ENCODE results near the gene PLXNC1. TPM values are rescaled to one million over a fixed set of nuclear protein-coding genes. Genes with fewer than 3 reads are reported as not detected.

Gene PLXNC1
- total RNA-seq, 1 donor from 2014 or later, result under 0.01 TPM

DNA sequence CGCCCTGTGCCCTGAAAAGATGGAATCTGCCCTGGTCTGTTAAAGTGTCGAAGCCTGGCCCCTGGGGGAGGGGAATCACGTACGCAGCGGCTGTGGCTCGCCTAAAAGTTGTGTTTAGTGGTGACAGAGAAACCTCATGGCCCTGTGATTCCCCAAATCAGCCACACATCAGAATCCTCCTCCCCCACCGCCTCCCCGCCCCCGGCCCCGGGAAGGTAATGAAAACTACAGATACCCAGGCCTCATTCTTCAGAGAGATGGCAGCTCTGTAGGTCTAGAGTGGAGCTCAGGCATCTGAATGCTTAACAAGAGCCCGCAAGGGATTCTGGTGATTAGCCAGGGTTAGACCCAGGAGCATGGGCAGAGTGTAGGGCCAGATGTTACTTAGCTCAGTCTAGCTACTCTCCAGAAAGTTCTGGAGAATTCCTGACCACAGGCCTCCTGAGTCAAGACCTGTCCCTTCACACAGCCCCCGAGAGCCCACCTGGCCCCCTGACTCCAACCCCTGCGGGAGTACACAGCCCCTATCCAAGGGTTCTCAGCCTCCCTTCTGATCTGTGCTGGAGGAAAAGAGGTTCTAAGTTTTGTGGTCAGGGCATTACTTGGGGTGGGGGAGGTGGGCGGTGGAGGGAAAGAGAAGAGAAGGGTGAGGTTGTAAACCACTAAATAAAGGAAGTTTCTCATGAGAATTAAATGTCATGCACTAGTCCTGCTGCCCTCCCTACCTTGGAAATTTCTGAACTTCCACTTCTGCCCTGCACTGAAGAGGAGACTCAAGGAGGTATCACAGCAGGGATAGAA lies 114.8 kb downstream of the PLXNC1 start:
- DNase-seq (ENCODE audit: low read depth), result no peak
- FAIRE-seq, result no peak
- H3K36me3 ChIP-seq (ENCODE audit: control insufficient read depth, insufficient read depth, low read length), result no peaks in the 10 kb centered on the region
- H3K4me3 ChIP-seq (ENCODE audit: low read depth, low read length), result peak overlapping the region; percentile 65
- TF ChIP-seq, protein P1, sequence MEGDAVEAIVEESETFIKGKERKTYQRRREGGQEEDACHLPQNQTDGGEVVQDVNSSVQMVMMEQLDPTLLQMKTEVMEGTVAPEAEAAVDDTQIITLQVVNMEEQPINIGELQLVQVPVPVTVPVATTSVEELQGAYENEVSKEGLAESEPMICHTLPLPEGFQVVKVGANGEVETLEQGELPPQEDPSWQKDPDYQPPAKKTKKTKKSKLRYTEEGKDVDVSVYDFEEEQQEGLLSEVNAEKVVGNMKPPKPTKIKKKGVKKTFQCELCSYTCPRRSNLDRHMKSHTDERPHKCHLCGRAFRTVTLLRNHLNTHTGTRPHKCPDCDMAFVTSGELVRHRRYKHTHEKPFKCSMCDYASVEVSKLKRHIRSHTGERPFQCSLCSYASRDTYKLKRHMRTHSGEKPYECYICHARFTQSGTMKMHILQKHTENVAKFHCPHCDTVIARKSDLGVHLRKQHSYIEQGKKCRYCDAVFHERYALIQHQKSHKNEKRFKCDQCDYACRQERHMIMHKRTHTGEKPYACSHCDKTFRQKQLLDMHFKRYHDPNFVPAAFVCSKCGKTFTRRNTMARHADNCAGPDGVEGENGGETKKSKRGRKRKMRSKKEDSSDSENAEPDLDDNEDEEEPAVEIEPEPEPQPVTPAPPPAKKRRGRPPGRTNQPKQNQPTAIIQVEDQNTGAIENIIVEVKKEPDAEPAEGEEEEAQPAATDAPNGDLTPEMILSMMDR (IDR thresholded peaks at IDR 0.05; ENCODE audit: insufficient read depth, low read length, severe bottlenecking), result no peak
- no peaks in the 10 kb centered on the region for H3K27me3 ChIP-seq (ENCODE audit: control insufficient read depth, insufficient read depth, low read length)

DNA sequence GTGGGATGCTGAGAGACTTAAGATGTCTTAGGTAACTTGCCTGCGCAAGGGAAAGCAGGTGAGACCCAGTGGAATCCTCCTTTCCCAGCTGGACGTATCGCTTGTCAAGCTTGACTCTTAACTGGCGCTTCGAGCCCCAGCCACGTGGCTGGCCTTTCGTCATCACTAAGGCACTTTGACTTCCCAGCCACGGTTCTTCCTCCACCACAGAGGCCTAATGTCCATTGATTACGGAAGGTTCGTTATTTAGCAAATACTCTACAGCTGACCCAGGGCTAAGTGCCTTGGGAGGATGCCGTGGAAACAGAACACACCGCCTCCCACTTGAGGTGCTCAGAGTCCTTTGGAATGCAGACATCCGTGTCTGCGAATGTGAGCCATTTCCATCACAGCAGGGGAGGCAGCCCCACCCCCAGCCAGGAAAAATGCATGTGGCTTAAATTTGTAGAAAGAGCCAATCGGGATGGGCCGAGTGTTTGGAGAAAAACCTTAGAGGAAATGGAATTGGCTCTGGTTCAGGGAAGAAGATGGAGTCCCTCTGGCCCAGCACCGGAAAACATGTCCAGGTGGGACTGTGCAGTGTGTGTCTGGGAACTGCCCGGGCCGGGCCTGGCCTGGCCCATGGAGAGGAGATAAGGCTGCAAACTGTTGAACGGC lies 115.7 kb downstream of the PLXNC1 start:
- H3K27me3 ChIP-seq (ENCODE audit: control insufficient read depth, insufficient read depth, low read length), result no peaks in the 10 kb centered on the region
- DNase-seq (ENCODE audit: low read depth) (no peak), FAIRE-seq (no peak)
- TF ChIP-seq, protein P1 (IDR thresholded peaks at IDR 0.05; ENCODE audit: insufficient read depth, low read length, severe bottlenecking), result no peak
- H3K36me3 ChIP-seq (ENCODE audit: control insufficient read depth, insufficient read depth, low read length), result no peaks in the 10 kb centered on the region
- H3K4me3 ChIP-seq (ENCODE audit: low read depth, low read length), result no peak overlapping the region

DNA sequence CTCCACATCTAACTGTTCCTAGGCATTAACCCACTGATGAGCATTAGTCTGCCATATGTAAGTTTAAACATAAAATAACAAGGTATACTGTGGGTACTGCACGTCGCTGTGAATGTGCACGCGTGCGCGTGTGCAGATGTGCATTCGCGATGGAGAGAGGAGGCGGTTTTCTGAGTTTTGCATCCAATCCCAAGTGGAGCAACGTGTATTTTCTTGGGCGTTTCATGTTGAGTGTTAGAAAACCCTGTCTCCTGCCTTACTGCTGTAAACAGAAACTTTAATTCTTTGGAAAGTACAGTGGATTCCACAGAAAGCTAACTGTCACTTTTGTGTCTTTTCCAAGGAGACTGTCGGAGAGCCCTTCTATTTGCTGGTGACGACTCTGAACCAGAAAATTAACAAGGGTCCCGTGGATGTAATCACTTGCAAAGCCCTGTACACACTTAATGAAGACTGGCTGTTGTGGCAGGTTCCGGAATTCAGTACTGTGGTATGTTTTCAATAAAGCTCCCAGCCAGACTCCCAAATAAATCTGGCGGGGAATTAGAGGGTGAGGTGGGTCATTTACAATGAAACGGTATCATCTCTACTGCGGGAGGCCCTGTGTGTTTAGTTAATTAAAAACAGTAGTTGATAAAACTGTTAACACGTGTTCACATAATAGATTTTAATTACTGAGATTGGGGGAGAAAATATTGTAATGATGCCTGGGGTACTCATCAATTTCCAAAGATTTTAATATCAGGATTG lies 116.5 kb downstream of the PLXNC1 start:
- Histone ChIP-seq H3K4me3 (ENCODE audit: low read depth, low read length) (no peak overlapping the region), H3K27me3 (ENCODE audit: control insufficient read depth, insufficient read depth, low read length) (no peaks in the 10 kb centered on the region), H3K36me3 (ENCODE audit: control insufficient read depth, insufficient read depth, low read length) (no peaks in the 10 kb centered on the region)
- no peak for FAIRE-seq
- DNase-seq (ENCODE audit: low read depth), result no peak
- TF ChIP-seq, protein P1 (IDR thresholded peaks at IDR 0.05; ENCODE audit: insufficient read depth, low read length, severe bottlenecking), result no peak

DNA sequence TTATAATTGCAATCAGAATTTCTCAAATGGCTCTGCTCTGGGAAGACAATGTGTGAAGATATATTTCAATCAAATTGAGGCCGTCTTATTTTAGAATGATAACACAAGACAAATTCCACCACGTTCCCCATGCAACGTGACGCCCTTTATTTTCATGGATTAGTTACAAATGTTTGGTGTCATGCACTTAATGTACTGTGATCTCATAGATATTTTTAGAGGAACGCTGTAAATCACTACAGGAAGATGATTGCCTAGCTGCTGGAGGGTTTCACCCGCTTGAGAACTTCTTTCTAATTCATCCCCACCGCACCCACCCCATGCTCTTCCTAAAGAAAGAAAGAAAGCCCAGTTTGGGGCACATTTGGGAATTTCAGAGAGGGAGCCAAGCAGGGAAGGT lies 117.2 kb downstream of the PLXNC1 start:
- FAIRE-seq, result no peak

DNA sequence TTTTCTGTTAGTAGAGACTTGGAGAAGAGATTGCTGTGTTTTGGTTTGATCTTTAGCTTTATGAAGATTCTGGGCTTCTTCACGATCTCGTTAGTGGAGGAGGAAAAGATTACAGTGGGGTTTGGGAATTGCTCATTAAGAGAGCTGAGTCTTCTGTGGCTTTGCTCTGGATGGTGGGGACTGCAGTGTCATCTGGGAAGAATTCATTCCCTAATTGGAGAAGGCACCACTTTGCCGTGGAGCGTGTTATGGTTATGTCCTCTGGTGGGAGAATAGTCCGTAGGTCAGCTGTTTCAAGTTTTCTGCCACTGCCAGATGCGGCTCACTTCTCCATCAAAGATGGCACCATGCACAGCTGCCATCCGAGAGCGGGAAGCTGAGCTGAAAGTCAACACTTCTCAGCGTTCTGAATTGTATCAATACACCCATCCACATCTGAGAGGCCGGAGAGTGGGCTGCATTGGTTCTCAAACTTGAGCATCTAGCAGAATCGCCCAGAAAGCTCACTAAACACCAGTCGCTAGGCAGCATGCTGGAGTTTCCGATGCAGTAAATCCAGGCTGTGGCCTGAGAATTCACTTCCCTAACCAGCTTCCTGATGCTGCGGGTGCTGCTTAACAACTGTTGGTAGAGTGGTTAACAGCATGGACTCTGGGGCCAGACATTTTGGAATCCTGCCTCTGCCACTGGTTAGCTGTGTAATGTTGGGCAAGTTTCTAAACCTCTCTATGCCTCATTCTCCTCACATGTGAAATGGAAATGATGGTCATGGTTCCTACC lies 117.8 kb downstream of the PLXNC1 start:
- no peaks in the 10 kb centered on the region for H3K27me3 ChIP-seq (ENCODE audit: control insufficient read depth, insufficient read depth, low read length)
- TF ChIP-seq, protein P1 (IDR thresholded peaks at IDR 0.05; ENCODE audit: insufficient read depth, low read length, severe bottlenecking), result no peak
- FAIRE-seq (peak; percentile 7), DNase-seq (ENCODE audit: low read depth) (no peak)
- no peaks in the 10 kb centered on the region for H3K36me3 ChIP-seq (ENCODE audit: control insufficient read depth, insufficient read depth, low read length)
- no peak overlapping the region for H3K4me3 ChIP-seq (ENCODE audit: low read depth, low read length)

More for the DNA sequence above, 117.2 kb downstream of the PLXNC1 start:
- H3K4me3 ChIP-seq (ENCODE audit: low read depth, low read length), result no peak overlapping the region
- H3K36me3 ChIP-seq (ENCODE audit: control insufficient read depth, insufficient read depth, low read length), result no peaks in the 10 kb centered on the region
- H3K27me3 ChIP-seq (ENCODE audit: control insufficient read depth, insufficient read depth, low read length), result no peaks in the 10 kb centered on the region
- TF ChIP-seq, protein P1 (IDR thresholded peaks at IDR 0.05; ENCODE audit: insufficient read depth, low read length, severe bottlenecking), result no peak
- no peak for DNase-seq (ENCODE audit: low read depth)
